ENCODE results near the gene USP11.

Gene USP11

DNA sequence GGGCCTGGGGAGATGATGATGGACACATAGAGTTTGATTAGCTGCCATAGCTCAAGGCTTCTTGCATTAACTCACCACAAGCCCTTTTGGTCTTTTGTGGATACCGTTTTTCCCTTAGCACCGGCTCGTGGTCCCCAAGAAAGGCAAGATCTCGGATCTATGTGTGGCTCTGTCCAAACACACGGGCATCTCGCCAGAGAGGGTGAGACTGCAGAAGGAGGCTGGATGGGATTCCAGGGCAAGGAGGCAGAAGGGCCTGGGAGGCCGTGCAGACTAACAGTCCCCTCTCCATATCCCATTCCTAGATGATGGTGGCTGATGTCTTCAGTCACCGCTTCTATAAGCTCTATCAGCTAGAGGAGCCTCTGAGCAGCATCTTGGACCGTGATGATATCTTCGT, 9.5 kb downstream of the USP11 start:
- DNase-seq (ENCODE audit: low read depth, low spot score): no peak
- no peak overlapping the region for H3K4me3 ChIP-seq (ENCODE audit: low read depth, low read length)
- in situ Hi-C loops (cut with HindIII; ENCODE audit: low sequenced_read_pairs): no loop called here
- TF ChIP-seq, protein P1, sequence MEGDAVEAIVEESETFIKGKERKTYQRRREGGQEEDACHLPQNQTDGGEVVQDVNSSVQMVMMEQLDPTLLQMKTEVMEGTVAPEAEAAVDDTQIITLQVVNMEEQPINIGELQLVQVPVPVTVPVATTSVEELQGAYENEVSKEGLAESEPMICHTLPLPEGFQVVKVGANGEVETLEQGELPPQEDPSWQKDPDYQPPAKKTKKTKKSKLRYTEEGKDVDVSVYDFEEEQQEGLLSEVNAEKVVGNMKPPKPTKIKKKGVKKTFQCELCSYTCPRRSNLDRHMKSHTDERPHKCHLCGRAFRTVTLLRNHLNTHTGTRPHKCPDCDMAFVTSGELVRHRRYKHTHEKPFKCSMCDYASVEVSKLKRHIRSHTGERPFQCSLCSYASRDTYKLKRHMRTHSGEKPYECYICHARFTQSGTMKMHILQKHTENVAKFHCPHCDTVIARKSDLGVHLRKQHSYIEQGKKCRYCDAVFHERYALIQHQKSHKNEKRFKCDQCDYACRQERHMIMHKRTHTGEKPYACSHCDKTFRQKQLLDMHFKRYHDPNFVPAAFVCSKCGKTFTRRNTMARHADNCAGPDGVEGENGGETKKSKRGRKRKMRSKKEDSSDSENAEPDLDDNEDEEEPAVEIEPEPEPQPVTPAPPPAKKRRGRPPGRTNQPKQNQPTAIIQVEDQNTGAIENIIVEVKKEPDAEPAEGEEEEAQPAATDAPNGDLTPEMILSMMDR (IDR thresholded peaks at IDR 0.05; ENCODE audit: low read depth, low read length): no peak

GRCh38 chrX:47243351-47243750, 10.5 kb downstream of the USP11 start:
- in situ Hi-C loops (cut with HindIII; ENCODE audit: low sequenced_read_pairs): no loop called here
- TF ChIP-seq, protein P1 (IDR thresholded peaks at IDR 0.05; ENCODE audit: low read depth, low read length): no peak
- no peak overlapping the region for H3K4me3 ChIP-seq (ENCODE audit: low read depth, low read length)
- DNase-seq (ENCODE audit: low read depth, low spot score): no peak

DNA sequence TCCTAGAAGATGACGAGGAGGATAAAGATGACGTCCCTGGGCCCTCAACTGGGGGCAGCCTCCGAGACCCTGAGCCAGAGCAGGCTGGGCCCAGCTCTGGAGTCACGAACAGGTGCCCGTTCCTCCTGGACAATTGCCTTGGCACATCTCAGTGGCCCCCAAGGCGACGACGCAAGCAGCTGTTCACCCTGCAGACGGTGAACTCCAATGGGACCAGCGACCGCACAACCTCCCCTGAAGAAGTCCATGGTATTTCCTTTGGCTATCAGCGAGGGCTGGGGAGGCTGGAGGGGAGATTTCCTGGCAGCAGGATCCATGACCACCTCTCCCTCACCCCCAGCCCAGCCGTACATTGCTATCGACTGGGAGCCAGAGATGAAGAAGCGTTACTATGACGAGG, 11.9 kb downstream of the USP11 start:
- in situ Hi-C loops (cut with HindIII; ENCODE audit: low sequenced_read_pairs): no loop called here
- TF ChIP-seq, protein P1 (IDR thresholded peaks at IDR 0.05; ENCODE audit: low read depth, low read length): no peak
- DNase-seq (ENCODE audit: low read depth, low spot score): no peak
- H3K4me3 ChIP-seq (ENCODE audit: low read depth, low read length): no peak overlapping the region

- in situ Hi-C loops (cut with HindIII; ENCODE audit: low sequenced_read_pairs): no loop called here
- DNase-seq (ENCODE audit: low read depth, low spot score): no peak
- H3K4me3 ChIP-seq (ENCODE audit: low read depth, low read length): no peak overlapping the region
- TF ChIP-seq, protein P1 (IDR thresholded peaks at IDR 0.05; ENCODE audit: low read depth, low read length): no peak
Measured at GRCh38 chrX:47245156-47245555, 12.3 kb downstream of the USP11 start.

DNA sequence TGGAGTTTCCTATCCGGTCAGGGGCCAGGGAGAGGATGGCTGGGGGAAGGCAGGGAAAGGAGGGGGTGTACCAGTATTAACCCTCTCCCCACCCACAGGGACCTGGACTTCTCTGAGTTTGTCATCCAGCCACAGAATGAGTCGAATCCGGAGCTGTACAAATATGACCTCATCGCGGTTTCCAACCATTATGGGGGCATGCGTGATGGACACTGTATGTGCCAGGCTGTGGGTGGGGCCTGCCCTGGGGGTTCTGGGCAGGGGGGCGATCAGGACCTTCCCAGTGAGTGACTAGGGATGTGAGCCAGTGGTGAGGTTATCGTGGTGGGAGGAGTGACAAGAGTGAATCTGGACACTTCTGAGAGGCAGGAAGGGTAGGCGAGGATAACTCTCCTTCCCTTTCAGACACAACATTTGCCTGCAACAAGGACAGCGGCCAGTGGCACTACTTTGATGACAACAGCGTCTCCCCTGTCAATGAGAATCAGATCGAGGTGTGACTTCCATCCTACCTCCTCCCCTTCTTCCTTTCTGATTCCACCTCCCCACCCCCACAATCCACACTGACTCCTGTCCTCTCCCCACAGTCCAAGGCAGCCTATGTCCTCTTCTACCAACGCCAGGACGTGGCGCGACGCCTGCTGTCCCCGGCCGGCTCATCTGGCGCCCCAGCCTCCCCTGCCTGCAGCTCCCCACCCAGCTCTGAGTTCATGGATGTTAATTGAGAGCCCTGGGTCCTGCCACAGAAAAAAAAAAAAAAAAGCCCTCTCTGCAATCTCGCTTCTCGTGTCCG, 14.6 kb downstream of the USP11 start:
- in situ Hi-C loops (cut with HindIII; ENCODE audit: low sequenced_read_pairs): no loop called here
- peak; percentile 80 for DNase-seq (ENCODE audit: low read depth, low spot score)

GRCh38 chrX:47247999-47248320, 15.2 kb downstream of the USP11 start:
- TF ChIP-seq, protein P1 (IDR thresholded peaks at IDR 0.05; ENCODE audit: low read depth, low read length): no peak
- in situ Hi-C loops (cut with HindIII; ENCODE audit: low sequenced_read_pairs): no loop called here
- DNase-seq (ENCODE audit: low read depth, low spot score): no peak
- H3K4me3 ChIP-seq (ENCODE audit: low read depth, low read length): no peak overlapping the region

More for the DNA sequence above, 14.6 kb downstream of the USP11 start:
- H3K4me3 ChIP-seq (ENCODE audit: low read depth, low read length): no peak overlapping the region
- TF ChIP-seq, protein P1 (IDR thresholded peaks at IDR 0.05; ENCODE audit: low read depth, low read length): no peak

Data from astrocyte of the spinal cord (primary cell).